NCI-H128 (cell line): ENCODE results near the gene TMEM239.
"Not testable (repeated sequence)": the region's sequence is repeated elsewhere in the genome, so short reads cannot be mapped to it uniquely, and the experiment has no call there.

Experiments used
- DNase-seq: peaks from one replicate; lab custom pipeline; 2025; ENCODE audit not compliant: unreplicated experiment; lab: John Stamatoyannopoulos, UW

Gene TMEM239

DNA sequence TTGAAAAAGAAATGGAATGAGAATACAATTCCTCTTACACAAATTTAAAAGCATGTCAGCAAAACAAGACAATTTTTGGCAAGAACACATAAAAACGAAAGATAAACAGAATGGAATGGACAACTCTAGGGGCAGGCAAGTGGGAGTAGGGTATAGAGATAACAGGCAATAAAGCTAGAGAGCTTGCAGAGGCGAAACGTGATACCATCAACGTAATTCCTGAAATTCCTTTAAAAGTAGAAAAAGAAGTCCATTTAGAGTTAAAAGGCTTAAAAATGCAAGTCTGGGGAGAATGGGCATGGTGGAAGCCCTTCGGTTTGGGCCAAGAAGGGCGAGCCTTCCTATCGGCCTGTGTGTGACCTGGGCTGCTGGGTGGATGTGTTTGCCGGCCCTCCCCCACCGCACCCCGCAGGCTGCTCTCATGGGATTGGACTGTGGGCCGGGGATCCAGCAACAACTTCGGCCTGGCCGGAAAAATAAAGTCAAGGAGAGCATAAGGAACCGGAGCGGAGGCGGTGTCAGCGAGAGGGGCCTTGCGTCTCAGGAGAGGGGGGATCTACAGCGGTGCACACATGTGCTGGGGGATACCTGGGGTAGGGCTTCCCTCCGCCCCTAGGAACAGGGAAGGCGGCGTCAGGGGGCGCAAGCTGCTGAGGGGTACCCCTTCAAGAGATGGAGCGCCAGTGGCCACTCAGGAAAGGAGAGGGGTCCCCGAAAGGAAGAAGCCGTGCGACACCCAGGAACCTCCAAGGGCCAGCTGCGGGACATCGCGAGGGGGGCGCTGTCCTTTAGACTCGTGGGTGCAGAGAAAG lies 4.1 kb downstream of the TMEM239 start:
- DNase-seq = no peak

DNA sequence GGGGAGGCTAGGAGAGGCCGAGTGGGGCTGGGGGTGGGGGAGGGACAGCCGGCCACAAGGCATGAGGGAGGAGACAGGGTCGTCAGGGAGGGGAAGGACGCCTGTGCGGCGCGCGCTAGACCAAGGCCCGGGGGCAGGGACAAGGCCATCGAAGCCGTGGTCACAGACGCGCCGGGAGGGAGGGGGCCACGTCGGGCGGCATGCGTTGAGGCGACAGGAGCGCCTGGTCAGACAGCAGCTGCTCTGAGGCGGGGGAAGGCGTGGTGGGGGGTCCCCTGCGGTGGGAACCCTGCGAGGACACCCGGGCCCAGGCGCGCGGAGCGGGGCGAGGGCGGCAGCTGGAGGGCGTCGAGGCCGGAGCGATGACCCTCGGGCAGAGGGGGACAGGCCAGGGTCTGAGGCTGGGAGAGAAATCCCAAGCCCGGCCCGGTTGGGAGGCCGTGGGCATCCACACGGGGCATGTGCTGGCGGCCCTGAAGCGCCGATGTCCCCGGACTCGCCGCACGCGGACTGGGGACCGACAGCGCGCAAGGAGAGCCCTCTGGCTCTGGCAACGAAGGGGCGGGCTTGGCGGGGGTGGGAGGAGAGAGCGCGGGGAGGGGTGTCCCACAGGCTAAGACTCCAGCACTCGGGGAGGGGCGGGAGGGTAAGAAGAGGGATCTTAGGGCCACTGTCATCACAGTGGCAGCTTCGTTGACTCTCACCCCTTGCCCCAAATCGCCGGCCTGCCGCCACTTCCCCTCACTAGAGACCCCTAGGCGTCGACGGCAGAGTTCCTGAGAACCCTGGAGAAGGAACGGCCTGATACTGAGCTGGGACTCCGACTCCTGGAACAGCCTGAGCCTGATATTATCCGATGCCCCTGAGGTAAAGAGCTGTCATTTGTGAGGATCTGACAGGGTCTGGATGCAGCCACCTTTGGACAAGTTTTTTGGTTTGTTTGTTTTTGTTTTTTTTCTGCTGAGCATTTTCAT lies 5.0 kb downstream of the TMEM239 start:
- no peak for DNase-seq

DNA sequence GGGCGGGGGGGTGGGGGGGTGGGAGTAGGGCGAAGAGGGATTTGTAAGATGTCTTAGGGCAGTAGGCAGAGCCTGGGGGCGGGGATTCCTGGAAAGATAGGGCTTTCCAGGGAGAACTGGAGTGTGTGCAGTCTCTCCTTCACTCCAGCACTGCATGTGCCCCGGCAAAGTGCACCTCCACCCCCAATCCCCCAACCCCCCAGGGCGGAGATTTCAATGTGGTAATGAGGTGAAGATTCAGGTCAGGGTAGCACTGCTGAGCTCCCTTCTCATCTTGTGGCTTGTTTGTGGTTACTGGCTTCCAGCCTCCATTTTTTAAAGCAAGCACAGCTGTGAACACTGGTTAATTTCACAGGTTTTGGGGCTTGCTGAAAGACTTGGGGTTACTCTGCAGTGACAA lies 5.9 kb downstream of the TMEM239 start:
- no peak for DNase-seq

DNA sequence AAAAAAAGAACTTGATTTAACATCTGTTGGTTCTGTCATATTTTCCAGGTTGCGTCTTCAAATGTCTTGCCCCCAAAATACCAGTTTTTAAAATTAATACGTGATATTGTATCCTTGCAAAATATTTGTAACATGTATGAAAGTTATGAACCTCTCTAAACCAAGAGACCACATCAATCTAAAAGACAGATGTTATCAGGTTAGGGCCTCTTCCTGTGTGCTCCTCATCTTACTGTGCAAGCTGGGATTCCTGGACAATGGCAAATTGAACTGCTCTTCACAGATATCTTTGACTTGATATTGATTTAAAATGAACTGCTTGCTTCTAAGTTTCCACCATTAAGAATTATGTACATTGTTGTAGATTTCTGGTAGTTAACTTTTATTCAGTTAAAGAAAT lies 9.6 kb downstream of the TMEM239 start:
- DNase-seq = no peak

DNA sequence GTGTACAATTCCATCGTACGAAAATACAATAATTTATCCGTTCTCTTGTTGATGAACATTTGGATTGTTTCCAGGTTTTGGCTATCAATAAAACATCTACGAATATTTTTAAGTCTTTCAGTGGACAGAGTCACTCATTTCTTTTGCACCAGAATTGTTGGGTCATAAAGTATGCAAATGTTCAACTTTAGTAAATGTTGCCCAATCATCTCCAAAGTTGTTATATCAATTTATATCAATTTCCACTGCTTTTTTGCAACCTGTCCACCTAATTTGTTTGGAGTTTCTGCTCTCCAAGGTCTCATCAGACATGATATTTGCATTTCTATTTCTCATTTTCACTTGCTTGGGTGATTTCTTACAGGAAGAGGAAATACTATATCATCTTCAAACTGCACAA lies 10.5 kb downstream of the TMEM239 start:
- no peak for DNase-seq

DNA sequence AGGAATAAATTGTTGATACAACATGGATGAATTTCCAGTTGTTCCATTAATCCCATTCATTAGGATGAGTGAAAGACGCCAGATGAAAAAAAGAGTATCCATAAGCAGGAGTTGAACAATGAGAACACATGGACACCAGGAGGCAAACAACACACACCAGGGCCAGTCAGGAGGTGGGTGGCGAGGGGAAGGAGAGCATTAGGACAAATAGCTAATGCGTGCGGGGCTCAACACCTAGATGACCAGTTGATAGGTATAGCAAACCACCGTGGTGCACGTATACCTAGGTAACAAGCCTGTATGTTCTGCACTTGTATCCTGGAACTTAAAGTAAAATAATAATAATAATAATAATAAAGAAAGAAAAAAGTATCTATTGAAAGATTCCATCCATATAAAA lies 13.2 kb downstream of the TMEM239 start:
- no peak for DNase-seq

DNA sequence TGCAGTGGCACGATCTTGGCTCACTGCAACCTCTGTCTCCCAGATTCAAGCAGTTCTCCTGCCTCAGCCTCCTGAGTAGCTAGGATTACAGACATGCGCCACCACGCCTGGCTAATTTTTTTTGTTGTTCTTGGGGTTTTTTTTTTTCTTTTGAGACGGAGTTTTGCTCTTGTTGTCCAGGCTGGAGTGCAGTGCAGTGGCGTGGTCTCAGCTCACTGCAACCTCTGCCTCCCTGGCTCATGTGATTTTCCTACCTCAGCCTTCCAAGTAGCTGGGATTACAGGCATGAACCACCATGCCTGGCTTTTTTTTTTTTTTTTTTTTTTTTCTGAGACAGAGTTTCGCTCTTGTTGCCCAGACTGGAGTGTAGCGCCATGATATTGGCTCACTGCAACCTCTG lies 15.0 kb downstream of the TMEM239 start:
- not testable (repeated sequence) for DNase-seq

DNA sequence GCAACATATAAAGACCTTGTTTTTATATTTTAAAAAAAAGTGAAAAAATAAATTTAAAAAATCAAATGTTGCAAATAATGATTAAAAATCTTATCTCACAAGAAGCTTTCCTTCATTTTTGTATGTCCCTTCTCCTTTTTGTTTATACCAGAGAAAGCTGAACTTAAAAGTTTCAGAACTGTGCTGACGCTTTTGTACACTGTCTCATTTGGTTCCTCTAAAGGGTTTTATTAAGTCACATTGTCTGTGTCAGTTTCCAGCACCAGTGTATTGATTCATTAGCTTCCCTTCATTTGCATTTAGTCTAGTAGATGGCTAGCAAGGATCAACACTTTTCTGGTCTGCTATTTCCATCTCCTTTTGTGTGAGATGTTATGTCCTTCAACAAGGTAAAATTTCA lies 17.6 kb downstream of the TMEM239 start:
- DNase-seq = no peak

DNA sequence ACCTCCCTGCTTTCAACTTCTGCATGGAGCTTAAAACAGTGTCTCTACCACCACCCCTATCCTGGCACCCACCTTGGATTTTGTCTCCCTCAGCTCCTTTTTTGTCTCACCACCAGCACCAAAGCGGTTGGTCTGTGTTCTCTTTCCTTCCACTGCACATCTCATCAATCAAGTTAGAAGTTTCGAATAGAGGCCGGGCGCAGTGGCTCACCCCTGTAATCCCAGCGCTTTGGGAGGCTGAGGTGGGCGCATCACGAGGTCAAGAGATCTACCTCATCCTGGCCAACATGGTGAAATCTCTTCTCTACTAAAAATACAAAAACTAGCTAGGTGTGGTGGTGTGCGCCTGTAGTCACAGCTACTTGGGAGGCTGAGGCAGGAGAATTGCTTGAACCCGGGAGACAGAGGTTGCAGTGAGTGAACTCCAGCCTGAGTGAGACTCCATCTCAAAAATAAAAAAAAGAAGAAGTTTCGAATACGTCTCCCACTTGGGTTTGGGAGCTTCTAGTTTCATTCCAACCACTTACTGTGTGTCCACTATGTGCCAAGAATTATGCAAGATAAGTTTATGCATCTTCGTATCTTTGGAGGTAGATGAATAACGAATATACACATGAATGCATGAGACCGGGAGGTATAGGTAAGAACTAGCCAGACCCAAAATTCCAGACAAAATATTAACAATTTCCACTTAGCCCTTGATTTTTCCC lies 18.4 kb downstream of the TMEM239 start:
- DNase-seq = no peak

DNA sequence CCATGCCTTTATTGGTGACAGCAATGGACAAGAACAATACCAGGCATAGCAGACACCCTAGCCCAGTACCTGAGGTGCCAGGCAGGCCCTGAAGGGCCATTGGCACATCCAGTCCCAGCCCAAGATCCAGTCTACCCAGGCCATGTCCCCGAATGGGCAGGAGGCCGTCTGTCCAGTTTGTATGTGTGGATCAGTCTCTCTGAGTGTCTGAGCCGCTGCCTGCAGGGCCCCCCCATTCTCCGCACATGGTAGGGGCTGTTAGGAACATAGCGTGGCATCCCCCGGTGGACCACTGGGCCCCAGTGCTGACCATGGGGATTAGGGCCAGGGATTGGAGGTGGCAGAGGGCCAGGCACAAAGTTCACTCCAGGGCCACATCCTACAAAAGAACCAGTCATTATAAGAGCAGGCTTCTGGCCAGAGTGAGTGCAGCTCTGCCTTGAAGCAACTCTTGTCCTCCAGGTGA lies 19.2 kb downstream of the TMEM239 start:
- no peak for DNase-seq

DNA sequence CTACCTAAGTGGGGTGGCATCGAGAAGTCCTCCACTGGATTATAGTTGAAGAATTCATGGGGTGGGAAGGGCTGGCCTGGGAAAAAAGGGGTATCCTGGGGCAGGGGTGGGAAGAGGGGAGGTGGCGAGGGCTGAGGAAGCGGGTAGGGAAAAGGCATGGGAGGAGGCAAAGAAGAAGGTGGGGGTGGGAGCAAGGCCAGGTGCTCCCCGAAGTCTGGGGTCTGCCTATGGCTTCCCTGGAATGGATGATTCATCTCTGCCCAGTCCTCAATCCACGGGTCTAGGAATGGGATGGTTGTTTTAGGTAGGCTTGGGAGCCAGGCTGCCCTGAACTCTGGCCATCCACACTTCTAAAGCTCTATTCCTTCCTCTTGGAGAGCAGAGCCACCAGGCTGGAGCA lies 19.9 kb downstream of the TMEM239 start:
- no peak for DNase-seq

DNA sequence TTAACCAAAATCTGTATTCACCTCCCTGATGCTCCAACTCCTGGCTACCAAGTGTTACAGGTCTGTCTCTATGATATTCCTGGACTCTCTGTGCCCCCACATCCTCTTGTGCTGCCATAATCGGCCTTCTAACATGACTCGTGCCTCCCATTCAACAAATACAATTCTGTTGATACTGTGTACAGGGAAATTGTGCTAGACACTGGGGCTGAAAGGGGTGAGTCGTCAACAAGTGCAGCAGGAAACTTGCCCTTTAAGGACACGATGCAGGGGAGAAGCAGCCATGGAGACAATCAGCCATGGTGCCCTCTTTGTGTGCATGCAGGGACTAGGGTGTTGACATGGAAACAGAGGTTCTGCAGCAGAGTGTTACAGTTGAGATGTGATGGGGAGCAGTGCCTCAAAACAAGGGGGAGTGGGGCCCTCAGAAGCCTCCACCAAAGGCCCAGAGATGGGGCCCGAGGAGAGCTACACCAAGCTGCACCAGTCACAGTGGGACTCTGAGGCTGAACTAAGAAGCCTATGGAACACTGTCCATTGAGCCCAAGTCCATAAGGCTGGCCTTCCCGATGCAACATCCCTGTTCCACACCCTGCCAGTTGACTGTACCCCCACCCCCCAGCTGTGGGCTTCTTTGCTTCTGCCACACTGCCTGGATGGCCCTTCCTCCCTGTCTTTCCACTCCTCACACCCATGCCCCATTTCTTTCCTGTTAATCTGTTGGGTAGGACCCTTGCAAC lies 21.2 kb downstream of the TMEM239 start:
- DNase-seq = no peak

DNA sequence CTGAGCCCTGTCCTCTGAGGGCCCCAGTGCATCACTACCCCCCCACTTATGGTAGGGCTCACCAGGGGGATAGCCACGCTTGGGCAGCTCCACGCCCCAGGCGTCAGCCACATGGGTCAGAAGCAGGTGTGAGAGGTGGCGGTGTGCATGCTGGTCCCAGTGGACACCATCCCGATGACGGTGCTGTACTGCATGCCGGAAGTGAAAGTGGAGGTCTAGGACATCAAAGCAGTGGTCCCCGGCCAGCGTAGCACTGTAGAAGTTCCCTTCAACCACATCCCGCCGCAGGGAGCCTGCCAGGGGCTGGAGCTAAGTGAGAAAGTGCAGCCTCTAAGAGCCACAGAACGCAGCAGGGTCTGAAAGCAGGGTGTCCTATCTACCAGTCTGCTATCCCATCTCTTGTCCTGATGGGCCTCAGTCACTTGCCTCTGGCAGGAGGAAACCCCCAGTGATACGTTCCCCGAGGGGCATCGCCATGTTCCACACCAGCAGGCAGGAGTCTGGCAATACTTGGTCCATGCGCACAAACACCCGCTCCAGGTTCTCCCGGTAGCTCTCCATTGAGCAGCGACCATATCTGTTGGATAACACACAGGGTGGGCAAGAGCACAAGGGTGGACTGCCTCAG lies 22.1 kb downstream of the TMEM239 start:
- no peak for DNase-seq

DNA sequence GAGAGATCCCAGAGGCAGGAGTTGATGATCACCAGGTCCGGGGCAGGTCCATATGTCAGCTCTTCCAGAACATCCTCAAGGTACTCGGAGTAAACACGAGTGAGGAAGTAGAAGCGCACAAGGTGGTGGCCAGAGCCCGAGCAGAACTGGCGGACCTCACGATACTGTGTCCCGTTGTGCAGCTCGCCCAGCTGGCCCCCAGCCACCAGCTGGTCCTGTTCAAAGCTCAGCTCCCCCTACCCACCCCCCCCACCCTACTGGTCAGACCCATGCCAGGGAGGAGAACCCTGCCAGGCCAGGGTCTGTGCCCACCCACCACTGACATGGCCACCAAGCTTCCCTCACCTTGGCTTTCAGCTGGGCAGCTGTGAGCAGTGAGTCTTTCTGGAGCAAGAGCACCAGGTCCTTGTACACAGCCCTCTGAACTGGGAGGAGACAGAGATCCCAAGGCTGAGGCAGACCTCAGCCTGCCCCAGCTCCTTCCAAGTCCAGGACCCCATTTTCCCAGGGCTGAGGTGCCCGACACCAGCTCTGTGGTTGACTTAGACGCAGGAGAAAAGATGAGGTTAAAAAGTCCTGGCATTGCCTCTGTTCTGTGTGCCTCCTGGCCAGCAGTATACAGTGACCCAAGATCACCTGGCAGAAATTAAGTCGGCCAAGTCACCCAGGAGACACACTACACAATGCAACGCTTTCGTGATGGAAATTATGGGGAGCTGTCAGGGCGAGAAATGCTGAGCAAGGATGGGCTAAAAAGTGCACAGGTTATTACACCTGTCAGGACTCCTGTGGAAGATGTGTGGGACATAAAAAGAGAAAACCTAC lies 22.9 kb downstream of the TMEM239 start:
- DNase-seq = no peak

DNA sequence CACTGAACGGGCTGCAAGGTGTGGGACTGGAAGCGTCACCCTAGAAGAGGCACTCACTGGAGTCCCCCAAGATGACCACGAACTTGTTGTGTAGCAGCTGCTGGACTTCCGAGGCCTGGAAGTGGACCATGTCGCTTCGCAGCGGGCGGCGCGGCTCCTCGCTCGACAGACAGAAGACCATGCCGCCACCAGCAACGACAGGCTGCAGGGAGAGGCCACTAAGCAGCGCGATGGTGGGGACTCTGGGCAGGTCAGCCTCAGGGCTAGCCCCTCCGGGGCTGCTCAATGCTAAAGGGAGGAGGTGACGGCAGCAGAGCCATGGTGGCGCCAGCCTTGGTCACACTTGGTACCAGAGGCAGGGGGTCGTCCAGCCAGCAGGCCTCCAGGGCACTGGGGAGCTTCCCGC lies 23.6 kb downstream of the TMEM239 start:
- no peak for DNase-seq

DNA sequence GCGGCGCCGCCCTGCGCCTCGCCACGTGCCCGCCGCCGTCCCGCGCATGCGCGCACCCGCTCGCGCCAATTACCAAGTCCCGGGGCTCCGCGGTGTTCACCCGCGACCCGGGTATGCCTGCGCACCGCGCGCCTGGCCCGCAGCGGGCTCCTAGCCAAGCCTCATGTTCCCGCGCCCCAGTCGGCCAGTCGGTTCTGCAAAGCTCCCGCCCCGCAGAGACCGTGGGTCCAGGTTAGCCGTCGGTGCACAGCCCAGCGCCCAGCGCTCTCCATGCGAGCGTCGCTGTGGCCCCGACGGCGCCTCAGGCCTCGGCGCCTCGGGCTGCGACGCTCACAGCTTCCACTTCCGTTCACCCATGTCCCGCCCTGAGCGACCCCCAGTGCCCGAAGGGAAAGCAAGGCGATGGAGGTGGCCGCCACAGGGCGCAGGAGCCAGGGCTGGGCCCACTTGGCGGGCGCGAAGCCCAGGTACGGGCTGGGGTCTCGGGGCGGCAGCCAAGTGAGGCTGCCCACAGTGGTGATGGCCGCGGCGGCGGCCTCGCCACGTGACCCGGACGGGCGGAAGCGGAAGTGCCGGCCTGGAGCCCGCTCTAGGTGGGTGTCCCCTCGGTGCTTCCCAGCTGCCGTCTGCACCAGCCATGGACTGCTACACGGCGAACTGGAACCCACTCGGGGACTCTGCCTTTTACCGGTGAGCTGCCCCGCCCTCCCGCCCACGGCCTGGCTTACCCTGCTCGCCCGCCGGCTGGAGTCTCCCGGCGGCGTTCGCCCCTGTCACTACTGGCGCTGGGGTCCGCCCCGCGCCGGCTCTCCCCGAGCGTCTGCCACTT lies 24.2 kb downstream of the TMEM239 start, which contains the start of the genes PCED1A and VPS16:
PCED1A (minus strand) TSS at position 518 of the 829 bp plus-strand sequence. CDS start 743 bp downstream, outside the sequence.
VPS16 (plus strand) TSS at position 608 of the 829 bp plus-strand sequence; CDS start at position 638, 30 bp downstream.
- DNase-seq = peak; percentile 58

DNA sequence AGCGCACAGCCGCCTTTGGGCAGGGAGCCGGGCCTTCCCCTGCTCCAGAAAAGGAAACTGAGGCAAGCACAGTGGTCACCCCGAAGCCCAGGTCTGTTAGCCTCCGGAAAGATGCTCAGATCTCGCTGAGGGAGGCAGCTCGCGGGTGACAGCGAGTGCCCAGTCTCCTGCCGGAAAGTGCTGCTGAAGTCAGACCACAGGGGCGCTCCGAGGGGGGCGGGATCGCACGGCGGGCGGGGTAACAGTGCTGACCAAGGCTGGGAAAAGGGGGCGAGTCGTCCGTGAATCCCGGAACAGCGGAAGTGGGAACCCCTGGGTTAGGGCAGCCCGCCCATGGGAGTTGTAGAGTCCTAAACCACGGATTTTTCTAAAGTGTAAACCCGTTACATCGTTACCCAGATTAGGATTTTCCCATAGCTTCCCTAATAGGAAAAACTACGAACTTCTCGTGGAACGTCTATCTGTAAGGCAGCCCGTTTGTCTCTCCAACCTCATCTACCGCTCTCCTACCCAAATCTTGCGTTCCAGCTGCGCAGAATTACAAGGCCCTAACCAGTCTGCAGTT lies 24.9 kb downstream of the TMEM239 start:
- DNase-seq = no peak

DNA sequence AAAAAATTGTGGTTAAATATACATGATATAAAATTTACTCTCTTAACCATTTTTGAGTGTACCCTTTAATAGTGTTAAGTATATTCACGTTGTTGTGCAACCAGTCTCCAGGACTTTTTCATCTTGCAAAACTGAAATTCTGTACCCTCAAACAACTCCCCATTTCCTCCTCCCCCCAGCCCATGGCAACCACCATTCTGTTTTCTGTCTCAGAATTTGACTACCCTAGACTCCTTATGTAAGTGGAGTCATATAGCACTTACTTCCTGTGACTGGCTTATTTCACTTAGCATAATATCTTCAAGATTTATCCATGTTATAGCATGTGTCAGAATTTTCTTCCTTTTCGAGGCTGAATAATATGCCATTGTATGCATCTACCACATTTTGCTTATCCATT lies 29.4 kb downstream of the TMEM239 start:
- no peak for DNase-seq
